HepG2 (cell line): ENCODE results near the gene TLR3. TPM values are rescaled to one million over a fixed set of nuclear protein-coding genes. Genes with fewer than 3 reads are reported as not detected.

Experiments
- ATAC-seq: fragments of 200-7000 bp; cut with Tn5 transposase; 3 replicates; pipeline ENCODE4 v1.9.1; 2020; ENCODE audit warnings: mild to moderate bottlenecking, moderate library complexity
- BruUV-seq: library from RNA; stranded (reverse); fragments of 400-500 nt; replicated peaks from 2 replicates; lab custom pipeline; 2021; lab: Mats Ljungman, UMichigan
- CTCF ChIA-PET: fragments of 300-600 bp; formaldehyde crosslinking; extraction: SDS; loops from one replicate; lab custom pipeline; 2021; ENCODE audit warnings: low total read pairs, inconsistent platforms, low intra/inter-chr PET ratio; lab: Yijun Ruan, JAX
- POLR2A ChIA-PET: fragments of 350-600 bp; sonication (Branson Sonifier 250); formaldehyde crosslinking; loops from one replicate; lab custom pipeline; 2020; ENCODE audit warnings: antibody characterized with exemption, inconsistent platforms; lab: Yijun Ruan, JAX
- DNase-seq: peaks from one replicate; pipeline ENCODE4 v3.0.0-alpha.2; 2015; ENCODE audit warnings: low spot score
- FAIRE-seq: peaks from 3 replicates; lab custom pipeline; 2011; peaks lifted over from hg19 to GRCh38; lab: Jason Lieb, UNC
- H2AFZ ChIP-seq: one replicate; pipeline ENCODE4 v1.6.1; 2011; ENCODE audit warnings: low read length, inconsistent platforms
- H3K27ac ChIP-seq: fragments of 300-600 bp; 3 replicates; pipeline ENCODE4 v1.8.0; 2011; ENCODE audit warnings: mixed run types, mild to moderate bottlenecking, mixed read lengths, low read length, inconsistent platforms; ENCODE audit not compliant: insufficient read depth; ENCODE audit errors: extremely low read length
- H3K27me3 ChIP-seq, 2 experiments: fragments of 200-600 bp in 1 of 2; 2 replicates in 1 of 2; 3 replicates in 1 of 2; pipeline versions ENCODE4 v1.6.0 to v1.8.0; 2011; ENCODE audit warnings: low read length in 2 of 2, mild to moderate bottlenecking in 2 of 2, moderate library complexity in 2 of 2, inconsistent platforms in 1 of 2; ENCODE audit not compliant: insufficient read depth in 2 of 2, control insufficient read depth in 1 of 2
- H3K36me3 ChIP-seq, 2 experiments: fragments of 200-600 bp in 1 of 2; replicated peaks in 1 of 2; 2 replicates in 1 of 2; 3 replicates in 1 of 2; pipeline versions ENCODE4 v1.5.1 to v1.8.0; 2011; ENCODE audit warnings: low read length in 2 of 2, inconsistent platforms in 1 of 2; ENCODE audit not compliant: insufficient read depth in 2 of 2, control insufficient read depth in 1 of 2
- H3K4me1 ChIP-seq: 2 replicates; pipeline ENCODE4 v1.5.1; 2012; ENCODE audit warnings: low read length, inconsistent platforms; ENCODE audit not compliant: insufficient read depth
- H3K4me2 ChIP-seq: 2 replicates; pipeline ENCODE4 v1.6.0; 2011; ENCODE audit warnings: low read depth, low read length, inconsistent platforms
- H3K4me3 ChIP-seq, 3 experiments: fragments of 200-600 bp in 1 of 3; sonication (generic), shearing (Covaris generic) in 1 of 3; replicated peaks in 1 of 3; 2 replicates each; pipeline ENCODE4 v1.5.1; 2011 to 2016; ENCODE audit warnings: low read length in 3 of 3, inconsistent platforms in 2 of 3, low read depth in 2 of 3, mild to moderate bottlenecking in 2 of 3, control low read depth in 1 of 3, mixed read lengths in 1 of 3; ENCODE audit not compliant: insufficient read depth in 1 of 3
- H3K79me2 ChIP-seq: one replicate; pipeline ENCODE4 v1.6.1; 2011; ENCODE audit warnings: low read length, inconsistent platforms; ENCODE audit not compliant: insufficient read depth
- H3K9ac ChIP-seq: 2 replicates; pipeline ENCODE4 v1.6.0; 2011; ENCODE audit warnings: mild to moderate bottlenecking, low read depth, low read length, inconsistent platforms; ENCODE audit not compliant: insufficient read depth
- H3K9me3 ChIP-seq: 2 replicates; pipeline ENCODE4 v1.5.1; 2012; ENCODE audit warnings: mild to moderate bottlenecking, low read length
- H4K20me1 ChIP-seq: 2 replicates; pipeline ENCODE4 v1.6.0; 2011; ENCODE audit warnings: inconsistent platforms, mild to moderate bottlenecking, low read length, moderate library complexity; ENCODE audit not compliant: insufficient read depth
- HNF4A ChIP-seq: sonication (generic); formaldehyde crosslinking; IDR thresholded peaks from 2 replicates; pipeline ENCODE4 v1.4.0; 2020; ENCODE audit warnings: missing genetic modification reagents
- NFYB ChIP-seq: sonication (generic); formaldehyde crosslinking; IDR thresholded peaks from 2 replicates; pipeline ENCODE4 v1.4.0; 2020; ENCODE audit warnings: missing genetic modification reagents
- SIN3A ChIP-seq: IDR thresholded peaks from 2 replicates; pipeline ENCODE4 v1.6.1; 2011; ENCODE audit warnings: low read depth, mild to moderate bottlenecking, control low read depth, low read length, borderline replicate concordance
- YEATS2 ChIP-seq: sonication (generic); formaldehyde crosslinking; IDR thresholded peaks from 2 replicates; pipeline ENCODE4 v1.4.0; 2020; ENCODE audit warnings: missing genetic modification reagents, borderline replicate concordance
- ZKSCAN8 ChIP-seq: IDR thresholded peaks from 2 replicates; pipeline ENCODE4 v1.6.1; 2016; ENCODE audit warnings: borderline replicate concordance, missing genetic modification reagents, missing compliant biosample characterization
- ZNF124 ChIP-seq: sonication (generic); formaldehyde crosslinking; IDR thresholded peaks from 2 replicates; pipeline ENCODE4 v1.4.0; 2020; ENCODE audit warnings: missing genetic modification reagents
- ZNF333 ChIP-seq: sonication (generic); formaldehyde crosslinking; IDR thresholded peaks from 2 replicates; pipeline ENCODE4 v1.4.0; 2020; ENCODE audit warnings: mild to moderate bottlenecking, missing genetic modification reagents, borderline replicate concordance
- WGBS: methylation state at CpG from one replicate; pipeline ENCODE4 v1.1.6; 2017; ENCODE audit warnings: low lambda C conversion rate; 5-methylcytosine and 5-hydroxymethylcytosine counted together
- in situ Hi-C: cut with HindIII; loops from 2 replicates; pipeline ENCODE4 v1.10.0; 2017; ENCODE audit warnings: low pct_unique_long_range_greater_than_20kb; ENCODE audit not compliant: extremely low pct_ligation_motif_present
- intact Hi-C: fragments of 100-400 bp; cut with micrococcal nuclease; formaldehyde crosslinking; loops from one replicate; pipeline ENCODE4 v1.10.0; 2022; ENCODE audit not compliant: unreplicated experiment
- polyA plus RNA-seq, 8 experiments: library from polyadenylated mRNA; depleted of rRNA in 3 of 8; stranded (reverse) in 7 of 8; unstranded in 1 of 8; fragments of >200 nt; fragmentation: Illumina TruSeq in 4 of 8; extraction: Trizol in 4 of 8; gene quantifications; 2 replicates each; pipeline versions ENCODE4 v1.2.1 to v1.2.3, GENCODE V29; 2011 to 2016; ENCODE audit warnings: low read depth in 4 of 8, missing spikeins in 1 of 8, mixed read lengths in 1 of 8; ENCODE audit not compliant: insufficient read depth in 1 of 8
- total RNA-seq, 5 experiments: library from RNA; depleted of rRNA; stranded (reverse); fragments of >200 nt; fragmentation: Illumina TruSeq; extraction: Trizol; gene quantifications; 2 replicates each; pipeline ENCODE4 v1.2.3, GENCODE V29; 2016; ENCODE audit warnings: low read depth in 1 of 5
- TF ChIP-seq, protein P1 (sequence below): IDR thresholded peaks from 2 replicates; pipeline ENCODE4 v1.6.1; 2016; ENCODE audit warnings: low read depth, borderline replicate concordance
- TF ChIP-seq, protein P2 (sequence below): sonication (generic); formaldehyde crosslinking; IDR thresholded peaks from 2 replicates; pipeline ENCODE4 v1.5.0; 2020; ENCODE audit warnings: missing genetic modification reagents
- TF ChIP-seq, protein P3 (sequence below): sonication (generic); formaldehyde crosslinking; conservative IDR thresholded peaks from 2 replicates; pipeline ENCODE4 v1.8.0; 2022; ENCODE audit warnings: mild to moderate bottlenecking, moderate library complexity, missing genetic modification reagents

TLR3 gene
- total and polyA plus RNA-seq, 2 of the 13 experiments (the other 11 are each of a cell fraction or from before 2014, with no cell fraction given): 0.11 to 0.38 TPM

DNA sequence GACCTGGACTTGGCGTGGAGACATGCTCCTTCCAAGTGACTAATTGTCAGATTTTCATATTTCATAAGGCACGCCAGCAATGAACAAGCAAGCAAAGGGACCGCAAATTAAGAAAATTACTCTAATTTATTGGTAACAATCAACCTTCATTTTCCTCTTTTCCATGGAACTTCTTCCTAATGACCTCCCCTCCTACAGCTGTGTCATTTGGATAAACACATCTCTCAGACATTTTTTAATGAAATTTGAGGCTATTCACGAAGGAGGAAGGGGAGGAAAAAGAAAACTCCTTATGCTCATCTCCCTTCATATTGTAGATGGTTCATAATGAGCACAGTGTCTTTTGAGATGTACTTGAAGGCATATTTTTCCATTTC is 38.6 kb upstream of the TLR3 start:
- Histone ChIP-seq H3K9ac (no peak overlapping the region), H4K20me1 (no peaks in the 10 kb centered on the region), H3K79me2 (no peaks in the 10 kb centered on the region), H3K4me3 (no peak overlapping the region), H3K4me2 (no peak overlapping the region), H3K27me3 (peaks cover 0 to 32% of the 10 kb centered on the region in 2 experiments; a peak in 3 of 5 replicates), H3K9me3 (peaks cover 21% of the 10 kb centered on the region), H3K4me1 (no peaks in the 10 kb centered on the region), H2AFZ (no peak overlapping the region), H3K36me3 (no peaks in the 10 kb centered on the region), H3K27ac (no peak overlapping the region)
- FAIRE-seq: no peak
- WGBS: 35% methylated on average over 4 of the region's 4 CpGs
- intact Hi-C loops (loop anchor here (10.0 kb wide), 1 partner anchor 1286 kb away; no protein-coding TSS in a partner anchor), in situ Hi-C loops (loop anchor here (25.0 kb wide), 2 partner anchors 568 to 993 kb away; partner anchors contain the start of gene CCDC110)
- no peak for ATAC-seq
- no TSS peak for BruUV-seq
- ChIA-PET POLR2A (no interaction called here), CTCF (no interaction called here)
- TF ChIP-seq ZNF124 (CRISPR knock-in tag): no peak
- TF ChIP-seq, protein P1, sequence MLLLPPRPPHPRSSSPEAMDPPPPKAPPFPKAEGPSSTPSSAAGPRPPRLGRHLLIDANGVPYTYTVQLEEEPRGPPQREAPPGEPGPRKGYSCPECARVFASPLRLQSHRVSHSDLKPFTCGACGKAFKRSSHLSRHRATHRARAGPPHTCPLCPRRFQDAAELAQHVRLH (CRISPR knock-in tag): no peak
- TF ChIP-seq ZNF333 (CRISPR knock-in tag): no peak
- TF ChIP-seq SIN3A: no peak
- no peak for TF ChIP-seq YEATS2
- TF ChIP-seq HNF4A (CRISPR knock-in tag): no peak
- TF ChIP-seq, protein P2, sequence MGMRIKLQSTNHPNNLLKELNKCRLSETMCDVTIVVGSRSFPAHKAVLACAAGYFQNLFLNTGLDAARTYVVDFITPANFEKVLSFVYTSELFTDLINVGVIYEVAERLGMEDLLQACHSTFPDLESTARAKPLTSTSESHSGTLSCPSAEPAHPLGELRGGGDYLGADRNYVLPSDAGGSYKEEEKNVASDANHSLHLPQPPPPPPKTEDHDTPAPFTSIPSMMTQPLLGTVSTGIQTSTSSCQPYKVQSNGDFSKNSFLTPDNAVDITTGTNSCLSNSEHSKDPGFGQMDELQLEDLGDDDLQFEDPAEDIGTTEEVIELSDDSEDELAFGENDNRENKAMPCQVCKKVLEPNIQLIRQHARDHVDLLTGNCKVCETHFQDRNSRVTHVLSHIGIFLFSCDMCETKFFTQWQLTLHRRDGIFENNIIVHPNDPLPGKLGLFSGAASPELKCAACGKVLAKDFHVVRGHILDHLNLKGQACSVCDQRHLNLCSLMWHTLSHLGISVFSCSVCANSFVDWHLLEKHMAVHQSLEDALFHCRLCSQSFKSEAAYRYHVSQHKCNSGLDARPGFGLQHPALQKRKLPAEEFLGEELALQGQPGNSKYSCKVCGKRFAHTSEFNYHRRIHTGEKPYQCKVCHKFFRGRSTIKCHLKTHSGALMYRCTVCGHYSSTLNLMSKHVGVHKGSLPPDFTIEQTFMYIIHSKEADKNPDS (CRISPR knock-in tag): no peak
- no peak for TF ChIP-seq ZKSCAN8
- no peak for TF ChIP-seq NFYB (CRISPR knock-in tag)
- TF ChIP-seq, protein P3, sequence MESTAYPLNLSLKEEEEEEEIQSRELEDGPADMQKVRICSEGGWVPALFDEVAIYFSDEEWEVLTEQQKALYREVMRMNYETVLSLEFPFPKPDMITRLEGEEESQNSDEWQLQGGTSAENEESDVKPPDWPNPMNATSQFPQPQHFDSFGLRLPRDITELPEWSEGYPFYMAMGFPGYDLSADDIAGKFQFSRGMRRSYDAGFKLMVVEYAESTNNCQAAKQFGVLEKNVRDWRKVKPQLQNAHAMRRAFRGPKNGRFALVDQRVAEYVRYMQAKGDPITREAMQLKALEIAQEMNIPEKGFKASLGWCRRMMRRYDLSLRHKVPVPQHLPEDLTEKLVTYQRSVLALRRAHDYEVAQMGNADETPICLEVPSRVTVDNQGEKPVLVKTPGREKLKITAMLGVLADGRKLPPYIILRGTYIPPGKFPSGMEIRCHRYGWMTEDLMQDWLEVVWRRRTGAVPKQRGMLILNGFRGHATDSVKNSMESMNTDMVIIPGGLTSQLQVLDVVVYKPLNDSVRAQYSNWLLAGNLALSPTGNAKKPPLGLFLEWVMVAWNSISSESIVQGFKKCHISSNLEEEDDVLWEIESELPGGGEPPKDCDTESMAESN (CRISPR knock-in tag): no peak
- DNase-seq: no peak
